GM12891 (cell line): Measurements from ENCODE around the gene STXBP5.

ENCODE experiments used
- PAX5 ChIP-seq: IDR thresholded peaks from 2 replicates; pipeline ENCODE4 v1.6.1; 2011; ENCODE audit warnings: low read length, moderate library complexity, mild to moderate bottlenecking; ENCODE audit not compliant: insufficient read depth, severe bottlenecking
- POLR2A ChIP-seq: IDR thresholded peaks from 2 replicates; pipeline ENCODE4 v1.6.1; 2011; ENCODE audit warnings: low read depth, low read length, control low read depth
- POLR2AphosphoS5 ChIP-seq: IDR thresholded peaks from 2 replicates; pipeline ENCODE4 v1.6.1; 2011; ENCODE audit warnings: low read depth, low read length, control low read depth
- POU2F2 ChIP-seq: IDR thresholded peaks from 2 replicates; pipeline ENCODE4 v1.6.1; 2011; ENCODE audit warnings: low read depth, mild to moderate bottlenecking, control low read depth, low read length, moderate library complexity
- TAF1 ChIP-seq: IDR thresholded peaks from 2 replicates; pipeline ENCODE4 v1.6.1; 2011; ENCODE audit warnings: low read depth, low read length, control low read depth

GRCh38 chr6:147304016-147304415 lies 99.8 kb downstream of the STXBP5 start:
- TF ChIP-seq POLR2A (no peak), POU2F2 (no peak), TAF1 (no peak), POLR2AphosphoS5 (no peak), PAX5 (no peak)
